ENCODE measurements around the gene DISC1. TPM values are rescaled to one million over a fixed set of nuclear protein-coding genes. Genes with fewer than 3 reads are reported as not detected.
"Not testable (repeated sequence)": the region's sequence is repeated elsewhere in the genome, so short reads cannot be mapped to it uniquely, and the experiment has no call there.

Gene DISC1
- total and polyA plus RNA-seq, 2 experiments from 2014 or later, result 2.1 to 6.5 TPM

DNA sequence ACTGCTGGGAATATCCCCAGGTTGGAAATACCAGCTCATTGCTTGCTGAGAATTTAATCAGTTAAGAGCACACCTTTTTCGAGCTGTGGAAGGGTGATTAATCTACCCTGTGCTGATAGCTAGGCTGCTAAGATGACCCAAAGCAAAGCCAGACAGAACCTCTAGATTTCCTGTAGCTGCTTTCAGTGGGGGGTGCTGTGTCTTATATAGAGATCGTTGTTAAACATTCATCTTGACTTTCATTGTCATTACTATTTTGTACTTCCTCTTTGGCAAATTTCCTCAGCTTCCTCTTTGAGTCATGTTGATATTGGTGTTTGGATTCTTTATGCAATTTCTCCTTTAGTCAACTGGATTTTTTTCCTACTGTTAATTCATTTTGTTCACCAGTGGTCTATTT, 155.3 kb downstream of the DISC1 start (continued):
- TF ChIP-seq, protein P1, sequence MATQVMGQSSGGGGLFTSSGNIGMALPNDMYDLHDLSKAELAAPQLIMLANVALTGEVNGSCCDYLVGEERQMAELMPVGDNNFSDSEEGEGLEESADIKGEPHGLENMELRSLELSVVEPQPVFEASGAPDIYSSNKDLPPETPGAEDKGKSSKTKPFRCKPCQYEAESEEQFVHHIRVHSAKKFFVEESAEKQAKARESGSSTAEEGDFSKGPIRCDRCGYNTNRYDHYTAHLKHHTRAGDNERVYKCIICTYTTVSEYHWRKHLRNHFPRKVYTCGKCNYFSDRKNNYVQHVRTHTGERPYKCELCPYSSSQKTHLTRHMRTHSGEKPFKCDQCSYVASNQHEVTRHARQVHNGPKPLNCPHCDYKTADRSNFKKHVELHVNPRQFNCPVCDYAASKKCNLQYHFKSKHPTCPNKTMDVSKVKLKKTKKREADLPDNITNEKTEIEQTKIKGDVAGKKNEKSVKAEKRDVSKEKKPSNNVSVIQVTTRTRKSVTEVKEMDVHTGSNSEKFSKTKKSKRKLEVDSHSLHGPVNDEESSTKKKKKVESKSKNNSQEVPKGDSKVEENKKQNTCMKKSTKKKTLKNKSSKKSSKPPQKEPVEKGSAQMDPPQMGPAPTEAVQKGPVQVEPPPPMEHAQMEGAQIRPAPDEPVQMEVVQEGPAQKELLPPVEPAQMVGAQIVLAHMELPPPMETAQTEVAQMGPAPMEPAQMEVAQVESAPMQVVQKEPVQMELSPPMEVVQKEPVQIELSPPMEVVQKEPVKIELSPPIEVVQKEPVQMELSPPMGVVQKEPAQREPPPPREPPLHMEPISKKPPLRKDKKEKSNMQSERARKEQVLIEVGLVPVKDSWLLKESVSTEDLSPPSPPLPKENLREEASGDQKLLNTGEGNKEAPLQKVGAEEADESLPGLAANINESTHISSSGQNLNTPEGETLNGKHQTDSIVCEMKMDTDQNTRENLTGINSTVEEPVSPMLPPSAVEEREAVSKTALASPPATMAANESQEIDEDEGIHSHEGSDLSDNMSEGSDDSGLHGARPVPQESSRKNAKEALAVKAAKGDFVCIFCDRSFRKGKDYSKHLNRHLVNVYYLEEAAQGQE (IDR thresholded peaks at IDR 0.05; ENCODE audit: unreplicated experiment), result no peak
- no peak for TF ChIP-seq NANOG (IDR thresholded peaks at IDR 0.05; ENCODE audit: borderline replicate concordance)

DNA sequence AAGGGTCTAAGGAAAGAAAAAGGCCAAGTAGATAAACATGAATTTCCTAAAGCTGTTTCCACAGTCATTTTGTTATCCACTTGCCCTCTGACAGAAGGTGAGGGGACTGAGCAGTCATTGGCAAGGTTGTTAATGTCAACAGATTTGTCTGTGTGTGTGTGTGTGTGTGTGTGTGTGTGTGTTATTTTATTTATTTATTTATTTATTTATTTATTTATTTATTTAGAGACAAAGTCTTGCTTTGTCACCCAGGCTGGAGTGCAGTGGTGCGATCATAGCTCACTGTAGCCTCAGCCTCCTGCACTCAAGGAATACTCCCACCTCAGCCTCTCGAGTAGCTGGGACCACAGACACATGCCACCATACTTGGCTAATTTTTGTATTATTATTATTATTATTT, 158.5 kb downstream of the DISC1 start:
- not testable (repeated sequence) for H3K27ac ChIP-seq (ENCODE audit: low read depth); H3K4me3 Mint-ChIP-seq; H3K27me3 ChIP-seq (ENCODE audit: insufficient read depth); H3K36me3 Mint-ChIP-seq (ENCODE audit: low read depth); H3K79me2 ChIP-seq (replicated peaks; ENCODE audit: insufficient read depth); H3K9me2 ChIP-seq (ENCODE audit: insufficient read depth); H3K9me3 Mint-ChIP-seq; ATAC-seq; DNase-seq (ENCODE audit: low spot score); H3F3A ChIP-seq (replicated peaks; ENCODE audit: low read depth); H3K27ac Mint-ChIP-seq; H3K36me3 ChIP-seq (ENCODE audit: insufficient read depth); H2AFZ ChIP-seq; H3K4me2 ChIP-seq; H3K4me1 ChIP-seq (ENCODE audit: insufficient read depth); H3K27me3 Mint-ChIP-seq (ENCODE audit: insufficient read depth, low read depth, poor library complexity); H4K20me1 ChIP-seq (replicated peaks; ENCODE audit: insufficient read depth); H3K4me1 Mint-ChIP-seq; H3K4me3 ChIP-seq

DNA sequence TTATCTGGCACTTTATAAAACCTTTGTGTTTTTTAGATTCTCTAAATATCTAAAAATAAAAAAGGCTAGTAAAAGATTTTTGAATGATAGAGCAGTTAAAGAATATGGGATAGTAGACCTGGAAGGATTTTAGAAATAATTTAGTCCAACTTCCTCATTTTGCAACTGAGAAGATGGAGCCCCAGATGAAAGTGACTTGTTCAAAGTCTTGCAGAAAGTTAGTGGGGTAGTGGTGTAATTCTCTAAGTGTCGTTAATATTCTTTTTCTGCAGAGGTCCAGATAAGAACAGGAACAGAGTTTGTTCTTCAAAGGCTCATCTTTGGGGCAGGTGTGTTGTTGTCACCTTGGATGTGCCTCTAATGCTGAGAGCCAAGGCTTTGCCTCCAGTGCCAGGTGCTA, 159.5 kb downstream of the DISC1 start:
- H3K27ac Mint-ChIP-seq, result no peak overlapping the region
- H4K20me1 ChIP-seq (replicated peaks; ENCODE audit: insufficient read depth), result no peaks in the 10 kb centered on the region; the same call in 1 of the 2 replicates
- H3K27me3 ChIP-seq (ENCODE audit: insufficient read depth), result no peaks in the 10 kb centered on the region
- no peak overlapping the region for H3K4me3 Mint-ChIP-seq
- no peaks in the 10 kb centered on the region for H3K4me1 ChIP-seq (ENCODE audit: insufficient read depth)
- DNase-seq (ENCODE audit: low spot score), result no peak
- H3K27me3 Mint-ChIP-seq (ENCODE audit: insufficient read depth, low read depth, poor library complexity), result peaks cover 6% of the 10 kb centered on the region
- H3K36me3 Mint-ChIP-seq (ENCODE audit: low read depth), result no peaks in the 10 kb centered on the region
- H3K9me2 ChIP-seq (ENCODE audit: insufficient read depth), result no peaks in the 10 kb centered on the region
- ATAC-seq, result no peak
- no peak overlapping the region for H2AFZ ChIP-seq
- H3K4me2 ChIP-seq, result no peak overlapping the region
- no peak overlapping the region for H3K4me3 ChIP-seq
- H3K4me1 Mint-ChIP-seq, result peaks cover 8% of the 10 kb centered on the region; the same call in 2 of the 3 replicates
- no peaks in the 10 kb centered on the region for H3K9me3 Mint-ChIP-seq
- no peaks in the 10 kb centered on the region for H3K79me2 ChIP-seq (replicated peaks; ENCODE audit: insufficient read depth)
- H3K36me3 ChIP-seq (ENCODE audit: insufficient read depth), result no peaks in the 10 kb centered on the region
- no peaks in the 10 kb centered on the region for H3F3A ChIP-seq (replicated peaks; ENCODE audit: low read depth)
- TF ChIP-seq, protein P2, sequence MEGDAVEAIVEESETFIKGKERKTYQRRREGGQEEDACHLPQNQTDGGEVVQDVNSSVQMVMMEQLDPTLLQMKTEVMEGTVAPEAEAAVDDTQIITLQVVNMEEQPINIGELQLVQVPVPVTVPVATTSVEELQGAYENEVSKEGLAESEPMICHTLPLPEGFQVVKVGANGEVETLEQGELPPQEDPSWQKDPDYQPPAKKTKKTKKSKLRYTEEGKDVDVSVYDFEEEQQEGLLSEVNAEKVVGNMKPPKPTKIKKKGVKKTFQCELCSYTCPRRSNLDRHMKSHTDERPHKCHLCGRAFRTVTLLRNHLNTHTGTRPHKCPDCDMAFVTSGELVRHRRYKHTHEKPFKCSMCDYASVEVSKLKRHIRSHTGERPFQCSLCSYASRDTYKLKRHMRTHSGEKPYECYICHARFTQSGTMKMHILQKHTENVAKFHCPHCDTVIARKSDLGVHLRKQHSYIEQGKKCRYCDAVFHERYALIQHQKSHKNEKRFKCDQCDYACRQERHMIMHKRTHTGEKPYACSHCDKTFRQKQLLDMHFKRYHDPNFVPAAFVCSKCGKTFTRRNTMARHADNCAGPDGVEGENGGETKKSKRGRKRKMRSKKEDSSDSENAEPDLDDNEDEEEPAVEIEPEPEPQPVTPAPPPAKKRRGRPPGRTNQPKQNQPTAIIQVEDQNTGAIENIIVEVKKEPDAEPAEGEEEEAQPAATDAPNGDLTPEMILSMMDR (conservative IDR thresholded peaks at IDR 0.05; ENCODE audit: low read depth in 2 of 2), result no peak
- no peak for TF ChIP-seq JUNB (IDR thresholded peaks at IDR 0.05; ENCODE audit: unreplicated experiment)
- TF ChIP-seq ZNF331 (CRISPR knock-in tag; IDR thresholded peaks at IDR 0.05; ENCODE audit: low read depth), result no peak
- TF ChIP-seq, protein P1 (IDR thresholded peaks at IDR 0.05; ENCODE audit: unreplicated experiment), result no peak
- TF ChIP-seq CREB1 (CRISPR knock-in tag; IDR thresholded peaks at IDR 0.05; ENCODE audit: low read depth), result no peak
- H3K27ac ChIP-seq (ENCODE audit: low read depth), result no peak overlapping the region
